Measurements from ENCODE around the gene CHTF8.
"Not testable (repeated sequence)": the region's sequence is repeated elsewhere in the genome, so short reads cannot be mapped to it uniquely, and the experiment has no call there.

CHTF8 gene

GRCh38 chr16:69166221-69166833 is 33.9 kb upstream of the CHTF8 start:
- DNase-seq (ENCODE audit: low spot score) = no peak
- H3K4me1 ChIP-seq (ENCODE audit: insufficient read depth, poor library complexity, severe bottlenecking) = no peaks in the 10 kb centered on the region
- no peak for ATAC-seq (ENCODE audit: low read depth)
- peak overlapping the region; percentile 6 for H3K27ac ChIP-seq (ENCODE audit: poor library complexity, severe bottlenecking)
- no peaks in the 10 kb centered on the region for H3K27me3 ChIP-seq (ENCODE audit: insufficient read depth, poor library complexity, severe bottlenecking)
- no peaks in the 10 kb centered on the region for H3K9me3 ChIP-seq (ENCODE audit: severe bottlenecking)
- TF ChIP-seq CTCF (IDR thresholded peaks at IDR 0.05; ENCODE audit: poor library complexity, severe bottlenecking) = no peak
- no peak overlapping the region for H3K4me3 ChIP-seq (ENCODE audit: severe bottlenecking)
- H3K36me3 ChIP-seq (ENCODE audit: low read depth) = peaks cover 78% of the 10 kb centered on the region

GRCh38 chr16:69165584-69165983 is 33.2 kb upstream of the CHTF8 start:
- Histone ChIP-seq H3K4me1 (ENCODE audit: insufficient read depth, poor library complexity, severe bottlenecking) (no peaks in the 10 kb centered on the region), H3K4me3 (ENCODE audit: severe bottlenecking) (no peak overlapping the region), H3K9me3 (ENCODE audit: severe bottlenecking) (no peaks in the 10 kb centered on the region), H3K36me3 (ENCODE audit: low read depth) (peaks cover 85% of the 10 kb centered on the region), H3K27me3 (ENCODE audit: insufficient read depth, poor library complexity, severe bottlenecking) (no peaks in the 10 kb centered on the region), H3K27ac (ENCODE audit: poor library complexity, severe bottlenecking) (no peak overlapping the region)
- ATAC-seq (ENCODE audit: low read depth) = no peak
- no peak for TF ChIP-seq CTCF (IDR thresholded peaks at IDR 0.05; ENCODE audit: poor library complexity, severe bottlenecking)
- DNase-seq (ENCODE audit: low spot score) = no peak

GRCh38 chr16:69160192-69160591 is 27.8 kb upstream of the CHTF8 start:
- ATAC-seq (ENCODE audit: low read depth) (no peak), DNase-seq (ENCODE audit: low spot score) (no peak)
- H3K36me3 ChIP-seq (ENCODE audit: low read depth) = peaks cover 93% of the 10 kb centered on the region
- no peak overlapping the region for H3K27ac ChIP-seq (ENCODE audit: poor library complexity, severe bottlenecking)
- H3K27me3 ChIP-seq (ENCODE audit: insufficient read depth, poor library complexity, severe bottlenecking) = no peaks in the 10 kb centered on the region
- H3K4me1 ChIP-seq (ENCODE audit: insufficient read depth, poor library complexity, severe bottlenecking) = no peaks in the 10 kb centered on the region
- H3K9me3 ChIP-seq (ENCODE audit: severe bottlenecking) = no peaks in the 10 kb centered on the region
- H3K4me3 ChIP-seq (ENCODE audit: severe bottlenecking) = no peak overlapping the region
- no peak for TF ChIP-seq CTCF (IDR thresholded peaks at IDR 0.05; ENCODE audit: poor library complexity, severe bottlenecking)

GRCh38 chr16:69157196-69157595 is 24.8 kb upstream of the CHTF8 start:
- no peak for DNase-seq (ENCODE audit: low spot score)
- Histone ChIP-seq H3K4me3 (ENCODE audit: severe bottlenecking) (no peak overlapping the region), H3K4me1 (ENCODE audit: insufficient read depth, poor library complexity, severe bottlenecking) (no peaks in the 10 kb centered on the region), H3K9me3 (ENCODE audit: severe bottlenecking) (no peaks in the 10 kb centered on the region), H3K27ac (ENCODE audit: poor library complexity, severe bottlenecking) (no peak overlapping the region), H3K27me3 (ENCODE audit: insufficient read depth, poor library complexity, severe bottlenecking) (no peaks in the 10 kb centered on the region), H3K36me3 (ENCODE audit: low read depth) (peaks cover 98% of the 10 kb centered on the region)
- no peak for ATAC-seq (ENCODE audit: low read depth)
- TF ChIP-seq CTCF (IDR thresholded peaks at IDR 0.05; ENCODE audit: poor library complexity, severe bottlenecking) = no peak

GRCh38 chr16:69150146-69150865 is 17.9 kb upstream of the CHTF8 start:
- Histone ChIP-seq H3K4me3 (ENCODE audit: severe bottlenecking) (no peak overlapping the region), H3K9me3 (ENCODE audit: severe bottlenecking) (no peaks in the 10 kb centered on the region), H3K4me1 (ENCODE audit: insufficient read depth, poor library complexity, severe bottlenecking) (no peaks in the 10 kb centered on the region), H3K36me3 (ENCODE audit: low read depth) (peaks cover 90% of the 10 kb centered on the region), H3K27ac (ENCODE audit: poor library complexity, severe bottlenecking) (no peak overlapping the region), H3K27me3 (ENCODE audit: insufficient read depth, poor library complexity, severe bottlenecking) (no peaks in the 10 kb centered on the region)
- peak; percentile 84 for TF ChIP-seq CTCF (IDR thresholded peaks at IDR 0.05; ENCODE audit: poor library complexity, severe bottlenecking)
- DNase-seq (ENCODE audit: low spot score) (no peak), ATAC-seq (ENCODE audit: low read depth) (peak; percentile 78)

GRCh38 chr16:69149621-69150020 is 17.2 kb upstream of the CHTF8 start:
- not testable (repeated sequence) for DNase-seq (ENCODE audit: low spot score); H3K27me3 ChIP-seq (ENCODE audit: insufficient read depth, poor library complexity, severe bottlenecking); H3K4me1 ChIP-seq (ENCODE audit: insufficient read depth, poor library complexity, severe bottlenecking); H3K4me3 ChIP-seq (ENCODE audit: severe bottlenecking); H3K27ac ChIP-seq (ENCODE audit: poor library complexity, severe bottlenecking); ATAC-seq (ENCODE audit: low read depth); H3K9me3 ChIP-seq (ENCODE audit: severe bottlenecking)
- H3K36me3 ChIP-seq (ENCODE audit: low read depth) = peaks cover 89% of the 10 kb centered on the region

Data from RWPE2 (cell line).